Tibial nerve (tissue), 4 donors: Measurements from ENCODE around the gene NANOS3.

Experiments
- CTCF ChIP-seq, 5 experiments: fragments of 200-600 bp in 3 of 5; fragments of 450-650 bp in 2 of 5; sonication (generic) in 3 of 5; IDR thresholded peaks; one replicate each; pipeline ENCODE4 v1.5.1; 2016 to 2019; ENCODE audit warnings: antibody characterized with exemption in 5 of 5, mild to moderate bottlenecking in 3 of 5, moderate library complexity in 2 of 5
- EP300 ChIP-seq, 2 donors: sonication (generic); formaldehyde crosslinking; IDR thresholded peaks; one replicate each; pipeline ENCODE4 v1.6.1; 2017; ENCODE audit warnings: antibody characterized with exemption in 2 of 2, mild to moderate bottlenecking in 1 of 2
- POLR2A ChIP-seq, 2 donors: fragments of 450-650 bp; IDR thresholded peaks; one replicate each; pipeline ENCODE4 v1.6.1; 2017; ENCODE audit warnings: antibody characterized with exemption in 2 of 2, mild to moderate bottlenecking in 2 of 2, moderate library complexity in 2 of 2

- no peak for TF ChIP-seq CTCF (IDR thresholded peaks at IDR 0.05)
- TF ChIP-seq EP300 (IDR thresholded peaks at IDR 0.05), result no peak
- no peak for TF ChIP-seq POLR2A (IDR thresholded peaks at IDR 0.05)
These were observed 29.6 kb downstream of the NANOS3 start for GRCh38 chr19:13906521-13906904.
